BJ (cell line): ENCODE results near the gene FOXO3B. TPM values are rescaled to one million over a fixed set of nuclear protein-coding genes. Genes with fewer than 3 reads are reported as not detected.
A peak's percentile ranks its signal among the peaks of the same experiment; 100 is the strongest.
"Not testable (repeated sequence)": the region's sequence is repeated elsewhere in the genome, so short reads cannot be mapped to it uniquely, and the experiment has no call there.

Experiments used
- CTCF ChIA-PET: fragments of 350-600 bp; formaldehyde crosslinking; extraction: SDS; loops from one replicate; lab custom pipeline; 2021; ENCODE audit warnings: antibody characterized with exemption, inconsistent platforms; lab: Yijun Ruan, JAX
- POLR2A ChIA-PET: fragments of 300-600 bp; sonication (Branson Sonifier 250); formaldehyde crosslinking; extraction: SDS; loops from one replicate; lab custom pipeline; 2021; ENCODE audit warnings: antibody characterized with exemption; lab: Charles Lee
- DNase-seq: peaks from one replicate; pipeline ENCODE4 v3.0.0-alpha.2; 2011; ENCODE audit warnings: low read depth
- H3K27me3 ChIP-seq: 2 replicates; pipeline ENCODE4 v1.6.0; 2011; ENCODE audit warnings: low read length; ENCODE audit not compliant: control insufficient read depth, insufficient read depth
- H3K36me3 ChIP-seq: 2 replicates; pipeline ENCODE4 v1.5.1; 2011; ENCODE audit warnings: low read length; ENCODE audit not compliant: control insufficient read depth, insufficient read depth
- H3K4me3 ChIP-seq: 2 replicates; pipeline ENCODE4 v1.5.1; 2011; ENCODE audit warnings: low read depth, mild to moderate bottlenecking, control low read depth, low read length
- CTCF ChIP-seq: IDR thresholded peaks from 2 replicates; pipeline ENCODE4 v1.5.1; 2011; ENCODE audit warnings: low read depth, mild to moderate bottlenecking, control low read depth, inconsistent platforms, low read length, moderate library complexity; ENCODE audit not compliant: insufficient read depth
- polyA minus RNA-seq: library from RNA; depleted of rRNA, polyadenylated mRNA; stranded (reverse); fragments of >200 nt; gene quantifications from 2 replicates; pipeline ENCODE4 v1.2.3, GENCODE V29; 2011; rRNA and poly(A)+ RNA removed
- polyA plus RNA-seq: library from polyadenylated mRNA; depleted of rRNA; stranded (reverse); fragments of >200 nt; gene quantifications from 2 replicates; pipeline ENCODE4 v1.2.3, GENCODE V29; 2011; rRNA removed

Gene FOXO3B
- polyA plus RNA-seq (3.4 and 5.8 TPM in 2 replicates), polyA minus RNA-seq (4.8 and 8.2 TPM in 2 replicates)

- POLR2A ChIA-PET, H3K27me3 ChIP-seq, CTCF ChIA-PET, H3K36me3 ChIP-seq: not testable (repeated sequence)
- H3K4me3 ChIP-seq: peak within 1 kb of the TSS; percentile 54
- DNase-seq: peak; percentile 68
These were observed at the start of gene FOXO3B for GRCh38 chr17:18681767-18682571. FOXO3B (minus strand) TSS chr17:18682314; CDS start chr17:18681651, 663 bp downstream.

- H3K36me3 ChIP-seq, CTCF ChIA-PET, H3K27me3 ChIP-seq, POLR2A ChIA-PET, H3K4me3 ChIP-seq, DNase-seq: not testable (repeated sequence)
These were observed 41.4 kb upstream of the FOXO3B start for GRCh38 chr17:18723509-18723908.

- H3K36me3 ChIP-seq, H3K4me3 ChIP-seq, POLR2A ChIA-PET, CTCF ChIA-PET, DNase-seq, H3K27me3 ChIP-seq: not testable (repeated sequence)
These were observed 40.5 kb upstream of the FOXO3B start for GRCh38 chr17:18722612-18723011.

GRCh38 chr17:18721775-18722547 lies 39.8 kb upstream of the FOXO3B start:
- H3K4me3 ChIP-seq, H3K27me3 ChIP-seq, POLR2A ChIA-PET, DNase-seq, H3K36me3 ChIP-seq, CTCF ChIA-PET: not testable (repeated sequence)

- CTCF ChIA-PET, DNase-seq, H3K4me3 ChIP-seq, H3K27me3 ChIP-seq, H3K36me3 ChIP-seq, POLR2A ChIA-PET: not testable (repeated sequence)
These were observed 37.5 kb upstream of the FOXO3B start for GRCh38 chr17:18719428-18720110.

- H3K36me3 ChIP-seq, DNase-seq, H3K4me3 ChIP-seq, CTCF ChIA-PET, POLR2A ChIA-PET, H3K27me3 ChIP-seq: not testable (repeated sequence)
These were observed 36.7 kb upstream of the FOXO3B start for GRCh38 chr17:18718643-18719427.

GRCh38 chr17:18712354-18712999 lies 30.4 kb upstream of the FOXO3B start:
- POLR2A ChIA-PET, DNase-seq, CTCF ChIA-PET, H3K27me3 ChIP-seq, H3K36me3 ChIP-seq, H3K4me3 ChIP-seq: not testable (repeated sequence)
- TF ChIP-seq CTCF: peak; percentile 46

- CTCF ChIA-PET: interaction anchor here (0.7 kb wide), 1 partner anchor 252 kb away, joined by 3 read pairs; no protein-coding TSS in a partner anchor
- H3K4me3 ChIP-seq, POLR2A ChIA-PET, DNase-seq, H3K36me3 ChIP-seq, H3K27me3 ChIP-seq: not testable (repeated sequence)
These were observed 26.1 kb upstream of the FOXO3B start for GRCh38 chr17:18708215-18708614.

- H3K27me3 ChIP-seq, H3K4me3 ChIP-seq, POLR2A ChIA-PET, CTCF ChIA-PET, H3K36me3 ChIP-seq, DNase-seq: not testable (repeated sequence)
These were observed 23.8 kb upstream of the FOXO3B start for GRCh38 chr17:18705955-18706354.

- H3K4me3 ChIP-seq: peak overlapping the region; percentile 50
- H3K27me3 ChIP-seq, POLR2A ChIA-PET, DNase-seq, CTCF ChIA-PET, H3K36me3 ChIP-seq: not testable (repeated sequence)
These were observed 16.5 kb upstream of the FOXO3B start for GRCh38 chr17:18698473-18699103.
